Measurements from ENCODE around the gene EPX. TPM values are rescaled to one million over a fixed set of nuclear protein-coding genes. Genes with fewer than 3 reads are reported as not detected.
"Not testable (repeated sequence)": the region's sequence is repeated elsewhere in the genome, so short reads cannot be mapped to it uniquely, and the experiment has no call there.

EPX gene
- not detected for total RNA-seq

- H3K27ac ChIP-seq = no peak within 1 kb of the TSS
- H3K4me3 ChIP-seq = no peak within 1 kb of the TSS
- 22% methylated on average over 6 of the region's 6 CpGs; no CpG with 5 or more reads in 1 of the 2 donors for WGBS, 2 donors (ENCODE audit: low coverage in 1 of 2)
- intact Hi-C loops (cut with DNase I; ENCODE audit: low total_unique reads) = no loop called here
- no peaks in the 10 kb centered on the region for H3K36me3 ChIP-seq
- in situ Hi-C loops (cut with MboI; ENCODE audit: low pct_ligation_motif_present in 1 of 4, low pct_unique_long_range_greater_than_20kb in 1 of 4, low sequenced_read_pairs in 3 of 4) = no loop called here
- no peak for DNase-seq
- no peak for TF ChIP-seq POLR2AphosphoS5 (IDR thresholded peaks at IDR 0.05)
- TF ChIP-seq EP300 (IDR thresholded peaks at IDR 0.05; ENCODE audit: low read depth) = no peak
- H3K9me3 ChIP-seq = no peaks in the 10 kb centered on the region
- no peaks in the 10 kb centered on the region for H3K4me1 ChIP-seq
- peaks cover 21% of the 10 kb centered on the region for H3K27me3 ChIP-seq
Measured at GRCh38 chr17:58192612-58193011, at the start of gene EPX. EPX (plus strand) TSS chr17:58192726; CDS start chr17:58192847, 121 bp downstream.

GRCh38 chr17:58143335-58143734 is 49.2 kb upstream of the EPX start:
- DNase-seq; H3K4me1 ChIP-seq; H3K27ac ChIP-seq; H3K4me3 ChIP-seq; H3K36me3 ChIP-seq; intact Hi-C loops (cut with DNase I; ENCODE audit: low total_unique reads); H3K27me3 ChIP-seq: not testable (repeated sequence)
- in situ Hi-C loops (cut with MboI; ENCODE audit: low pct_ligation_motif_present in 1 of 4, low pct_unique_long_range_greater_than_20kb in 1 of 4, low sequenced_read_pairs in 3 of 4) = loop anchor here in 1 of 4 donors (25.0 kb wide), 1 partner anchor 94 kb away; the partner anchor contains the start of gene LPO
- H3K9me3 ChIP-seq = peaks cover 23 to 24% of the 10 kb centered on the region in 2 donors
- 90 to 100% methylated on average over 2 to 4 of the region's 4 CpGs for WGBS, 2 donors (ENCODE audit: low coverage in 1 of 2)

- in situ Hi-C loops (cut with MboI; ENCODE audit: low pct_ligation_motif_present in 1 of 4, low pct_unique_long_range_greater_than_20kb in 1 of 4, low sequenced_read_pairs in 3 of 4) (loop anchor here in 1 of 4 donors (25.0 kb wide), 1 partner anchor 92 kb away; the partner anchor contains the start of gene LPO), intact Hi-C loops (cut with DNase I; ENCODE audit: low total_unique reads) (no loop called here)
- Histone ChIP-seq H3K4me3 (no peak overlapping the region), H3K9me3 (peaks cover 23 to 24% of the 10 kb centered on the region in 2 donors), H3K27ac (no peak overlapping the region), H3K27me3 (peaks cover 8% of the 10 kb centered on the region), H3K36me3 (no peaks in the 10 kb centered on the region), H3K4me1 (no peaks in the 10 kb centered on the region)
- WGBS, 2 donors (ENCODE audit: low coverage in 1 of 2) = 82 to 87% methylated on average over 1 of the region's 1 CpG
- DNase-seq = no peak
- TF ChIP-seq POLR2AphosphoS5 (IDR thresholded peaks at IDR 0.05) (no peak), POLR2A (IDR thresholded peaks at IDR 0.05) (no peak), EP300 (IDR thresholded peaks at IDR 0.05; ENCODE audit: low read depth) (no peak), CTCF (IDR thresholded peaks at IDR 0.05) (no peak)
Measured at GRCh38 chr17:58144801-58145200, 47.7 kb upstream of the EPX start.

- WGBS, 2 donors (ENCODE audit: low coverage in 1 of 2) = 54% methylated on average over 1 of the region's 1 CpG; no CpG with 5 or more reads in 1 of the 2 donors
- no peak for TF ChIP-seq CTCF (IDR thresholded peaks at IDR 0.05)
- no peak for TF ChIP-seq POLR2A (IDR thresholded peaks at IDR 0.05)
- TF ChIP-seq EP300 (IDR thresholded peaks at IDR 0.05; ENCODE audit: low read depth) = no peak
- no peak for TF ChIP-seq POLR2AphosphoS5 (IDR thresholded peaks at IDR 0.05)
- Histone ChIP-seq H3K27me3 (peaks cover 25% of the 10 kb centered on the region), H3K27ac (no peak within 1 kb of the TSS), H3K9me3 (peaks cover 23 to 24% of the 10 kb centered on the region in 2 donors), H3K4me1 (no peaks in the 10 kb centered on the region), H3K36me3 (no peaks in the 10 kb centered on the region), H3K4me3 (no peak within 1 kb of the TSS)
- intact Hi-C loops (cut with DNase I; ENCODE audit: low total_unique reads) (no loop called here), in situ Hi-C loops (cut with MboI; ENCODE audit: low pct_ligation_motif_present in 1 of 4, low pct_unique_long_range_greater_than_20kb in 1 of 4, low sequenced_read_pairs in 3 of 4) (loop anchor here in 1 of 4 donors (25.0 kb wide), 1 partner anchor 89 kb away; the partner anchor contains the start of gene LPO)
- DNase-seq = no peak
Measured at GRCh38 chr17:58147930-58148434, 44.5 kb upstream of the EPX start, which contains the start of gene OR4D1. OR4D1 (plus strand) TSS chr17:58148384; CDS start chr17:58155154, 6,770 bp downstream.

- in situ Hi-C loops (cut with MboI; ENCODE audit: low pct_ligation_motif_present in 1 of 4, low pct_unique_long_range_greater_than_20kb in 1 of 4, low sequenced_read_pairs in 3 of 4) (loop anchor here in 1 of 4 donors (25.0 kb wide), 1 partner anchor 89 kb away; the partner anchor contains the start of gene LPO), intact Hi-C loops (cut with DNase I; ENCODE audit: low total_unique reads) (no loop called here)
- H3K27ac ChIP-seq = no peak overlapping the region
- H3K36me3 ChIP-seq = no peaks in the 10 kb centered on the region
- H3K4me3 ChIP-seq = no peak overlapping the region
- 81 to 91% methylated on average over 3 of the region's 3 CpGs for WGBS, 2 donors (ENCODE audit: low coverage in 1 of 2)
- H3K27me3 ChIP-seq = peaks cover 27% of the 10 kb centered on the region
- TF ChIP-seq CTCF (IDR thresholded peaks at IDR 0.05) (no peak), POLR2A (IDR thresholded peaks at IDR 0.05) (no peak), EP300 (IDR thresholded peaks at IDR 0.05; ENCODE audit: low read depth) (no peak)
- H3K4me1 ChIP-seq = no peaks in the 10 kb centered on the region
- peaks cover 23% of the 10 kb centered on the region in 2 donors for H3K9me3 ChIP-seq
- DNase-seq = no peak
Measured at GRCh38 chr17:58148609-58149008, 43.9 kb upstream of the EPX start.

All from transverse colon (tissue), 4 donors.